HCT116 (cell line): ENCODE measurements around the gene TBP.

Experiments
- CEBPB ChIP-seq: IDR thresholded peaks from 2 replicates; pipeline ENCODE4 v1.6.1; 2012; ENCODE audit warnings: low read depth
- ELF1 ChIP-seq: IDR thresholded peaks from 2 replicates; pipeline ENCODE4 v1.6.1; 2012; ENCODE audit warnings: low read depth, borderline replicate concordance
- EZH2 ChIP-seq: fragments of 200-600 bp; sonication (generic); IDR thresholded peaks from 2 replicates; pipeline ENCODE4 v1.6.1; 2017; ENCODE audit warnings: antibody characterized with exemption, mixed run types
- EZH2phosphoT487 ChIP-seq: fragments of 200-600 bp; IDR thresholded peaks from 2 replicates; pipeline ENCODE4 v1.6.1; 2018; ENCODE audit warnings: antibody characterized with exemption, borderline replicate concordance
- JUND ChIP-seq: IDR thresholded peaks from 2 replicates; pipeline ENCODE4 v1.6.1; 2012
- POLR2A ChIP-seq: IDR thresholded peaks from 2 replicates; pipeline ENCODE4 v1.7.0; 2011; ENCODE audit warnings: borderline replicate concordance; ENCODE audit not compliant: insufficient read depth, insufficient read length; ENCODE audit errors: extremely low read depth
- POLR2AphosphoS5 ChIP-seq: IDR thresholded peaks from 2 replicates; pipeline ENCODE4 v1.6.1; 2011; ENCODE audit warnings: mild to moderate bottlenecking, low read depth, low read length, moderate library complexity
- RAD21 ChIP-seq: IDR thresholded peaks from 2 replicates; pipeline ENCODE4 v1.6.1; 2012; ENCODE audit warnings: low read depth, mild to moderate bottlenecking
- SIN3A ChIP-seq: IDR thresholded peaks from 2 replicates; pipeline ENCODE4 v1.6.1; 2012; ENCODE audit warnings: low read depth
- SRF ChIP-seq: IDR thresholded peaks from 2 replicates; pipeline ENCODE4 v1.6.1; 2012; ENCODE audit warnings: low read depth
- ZNF274 ChIP-seq: fragments of 200-500 bp; sonication (Bioruptor generic); IDR thresholded peaks from 2 replicates; pipeline ENCODE4 v1.6.1; 2014; ENCODE audit warnings: mild to moderate bottlenecking, low read depth, low read length, inconsistent platforms
- TF ChIP-seq, protein P1 (sequence below), 3 experiments: fragments of 200-600 bp in 1 of 3; sonication (generic) in 1 of 3; IDR thresholded peaks in 2 of 3; conservative IDR thresholded peaks in 1 of 3; 2 replicates each; pipeline ENCODE4 v1.5.1; 2012 to 2017; ENCODE audit warnings: low read depth in 2 of 3, low read length in 2 of 3, antibody characterized with exemption in 1 of 3, borderline replicate concordance in 1 of 3, control low read depth in 1 of 3, mild to moderate bottlenecking in 1 of 3, mixed read lengths in 1 of 3, mixed run types in 1 of 3, moderate library complexity in 1 of 3; ENCODE audit not compliant: insufficient read depth in 1 of 3
- TF ChIP-seq, protein P2 (sequence below): IDR thresholded peaks from 2 replicates; pipeline ENCODE4 v1.6.1; 2012; ENCODE audit warnings: low read depth
- TF ChIP-seq, protein P3 (sequence below): IDR thresholded peaks from 2 replicates; pipeline ENCODE4 v1.6.1; 2012

DNA sequence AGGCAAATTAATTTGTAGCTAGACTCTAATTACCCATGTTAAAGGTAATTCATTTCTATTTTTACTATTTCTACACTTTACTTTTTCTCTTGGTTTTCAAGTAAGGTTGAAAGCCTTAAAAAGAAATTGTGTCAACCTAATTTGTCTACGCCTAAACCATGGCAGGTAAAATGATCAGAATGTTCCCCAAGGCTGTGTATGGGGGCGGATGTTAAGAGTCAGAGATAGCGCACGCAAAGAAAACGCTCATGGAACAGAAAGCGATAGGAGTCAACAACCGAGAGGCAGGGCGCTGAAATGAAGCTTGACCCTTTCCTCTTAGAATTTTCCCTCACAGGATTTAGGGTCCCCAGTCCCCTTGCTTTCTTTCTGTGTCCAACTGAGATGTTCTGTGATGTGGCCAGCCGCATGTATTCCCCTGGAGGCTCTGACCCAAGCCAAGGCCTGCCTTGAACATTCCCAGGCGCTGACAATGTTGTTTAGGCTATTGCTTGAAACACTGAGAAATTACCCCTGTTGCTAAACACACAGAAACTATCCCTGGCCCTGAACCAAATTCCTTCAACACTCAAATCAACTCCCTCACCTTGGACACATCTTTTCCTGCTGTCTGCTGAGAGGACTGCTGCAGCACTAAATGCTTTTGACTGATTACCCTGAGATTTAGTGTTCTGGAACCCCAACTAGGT lies 12.0 kb upstream of the TBP start:
- TF ChIP-seq, protein P1, sequence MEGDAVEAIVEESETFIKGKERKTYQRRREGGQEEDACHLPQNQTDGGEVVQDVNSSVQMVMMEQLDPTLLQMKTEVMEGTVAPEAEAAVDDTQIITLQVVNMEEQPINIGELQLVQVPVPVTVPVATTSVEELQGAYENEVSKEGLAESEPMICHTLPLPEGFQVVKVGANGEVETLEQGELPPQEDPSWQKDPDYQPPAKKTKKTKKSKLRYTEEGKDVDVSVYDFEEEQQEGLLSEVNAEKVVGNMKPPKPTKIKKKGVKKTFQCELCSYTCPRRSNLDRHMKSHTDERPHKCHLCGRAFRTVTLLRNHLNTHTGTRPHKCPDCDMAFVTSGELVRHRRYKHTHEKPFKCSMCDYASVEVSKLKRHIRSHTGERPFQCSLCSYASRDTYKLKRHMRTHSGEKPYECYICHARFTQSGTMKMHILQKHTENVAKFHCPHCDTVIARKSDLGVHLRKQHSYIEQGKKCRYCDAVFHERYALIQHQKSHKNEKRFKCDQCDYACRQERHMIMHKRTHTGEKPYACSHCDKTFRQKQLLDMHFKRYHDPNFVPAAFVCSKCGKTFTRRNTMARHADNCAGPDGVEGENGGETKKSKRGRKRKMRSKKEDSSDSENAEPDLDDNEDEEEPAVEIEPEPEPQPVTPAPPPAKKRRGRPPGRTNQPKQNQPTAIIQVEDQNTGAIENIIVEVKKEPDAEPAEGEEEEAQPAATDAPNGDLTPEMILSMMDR (IDR thresholded peaks at IDR 0.05 in 2 of 3, conservative IDR thresholded peaks at IDR 0.05 in 1 of 3; ENCODE audit: borderline replicate concordance in 1 of 3, insufficient read depth in 1 of 3, low read depth in 2 of 3, low read length in 2 of 3): no peak
- no peak for TF ChIP-seq CEBPB
- no peak for TF ChIP-seq SRF
- no peak for TF ChIP-seq POLR2A
- no peak for TF ChIP-seq EZH2
- TF ChIP-seq, protein P2, sequence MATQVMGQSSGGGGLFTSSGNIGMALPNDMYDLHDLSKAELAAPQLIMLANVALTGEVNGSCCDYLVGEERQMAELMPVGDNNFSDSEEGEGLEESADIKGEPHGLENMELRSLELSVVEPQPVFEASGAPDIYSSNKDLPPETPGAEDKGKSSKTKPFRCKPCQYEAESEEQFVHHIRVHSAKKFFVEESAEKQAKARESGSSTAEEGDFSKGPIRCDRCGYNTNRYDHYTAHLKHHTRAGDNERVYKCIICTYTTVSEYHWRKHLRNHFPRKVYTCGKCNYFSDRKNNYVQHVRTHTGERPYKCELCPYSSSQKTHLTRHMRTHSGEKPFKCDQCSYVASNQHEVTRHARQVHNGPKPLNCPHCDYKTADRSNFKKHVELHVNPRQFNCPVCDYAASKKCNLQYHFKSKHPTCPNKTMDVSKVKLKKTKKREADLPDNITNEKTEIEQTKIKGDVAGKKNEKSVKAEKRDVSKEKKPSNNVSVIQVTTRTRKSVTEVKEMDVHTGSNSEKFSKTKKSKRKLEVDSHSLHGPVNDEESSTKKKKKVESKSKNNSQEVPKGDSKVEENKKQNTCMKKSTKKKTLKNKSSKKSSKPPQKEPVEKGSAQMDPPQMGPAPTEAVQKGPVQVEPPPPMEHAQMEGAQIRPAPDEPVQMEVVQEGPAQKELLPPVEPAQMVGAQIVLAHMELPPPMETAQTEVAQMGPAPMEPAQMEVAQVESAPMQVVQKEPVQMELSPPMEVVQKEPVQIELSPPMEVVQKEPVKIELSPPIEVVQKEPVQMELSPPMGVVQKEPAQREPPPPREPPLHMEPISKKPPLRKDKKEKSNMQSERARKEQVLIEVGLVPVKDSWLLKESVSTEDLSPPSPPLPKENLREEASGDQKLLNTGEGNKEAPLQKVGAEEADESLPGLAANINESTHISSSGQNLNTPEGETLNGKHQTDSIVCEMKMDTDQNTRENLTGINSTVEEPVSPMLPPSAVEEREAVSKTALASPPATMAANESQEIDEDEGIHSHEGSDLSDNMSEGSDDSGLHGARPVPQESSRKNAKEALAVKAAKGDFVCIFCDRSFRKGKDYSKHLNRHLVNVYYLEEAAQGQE: no peak
- TF ChIP-seq POLR2AphosphoS5: no peak
- TF ChIP-seq, protein P3, sequence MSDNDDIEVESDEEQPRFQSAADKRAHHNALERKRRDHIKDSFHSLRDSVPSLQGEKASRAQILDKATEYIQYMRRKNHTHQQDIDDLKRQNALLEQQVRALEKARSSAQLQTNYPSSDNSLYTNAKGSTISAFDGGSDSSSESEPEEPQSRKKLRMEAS: no peak
- TF ChIP-seq SIN3A: no peak
- no peak for TF ChIP-seq JUND
- TF ChIP-seq ELF1: no peak
- TF ChIP-seq ZNF274: no peak
- TF ChIP-seq RAD21: no peak
- TF ChIP-seq EZH2phosphoT487: no peak
